Eye (tissue), 1 donor: ENCODE measurements around the gene ZFR.
A peak's percentile ranks its signal among the peaks of the same experiment; 100 is the strongest.
"Not testable (repeated sequence)": the region's sequence is repeated elsewhere in the genome, so short reads cannot be mapped to it uniquely, and the experiment has no call there.

Experiments
- DNase-seq: peaks from one replicate; pipeline ENCODE4 v3.0.0-alpha.2; 2015

The ZFR gene

GRCh38 chr5:32317041-32317440 lies 127.5 kb downstream of the ZFR start:
- no peak for DNase-seq

- DNase-seq = no peak
These were observed 129.1 kb downstream of the ZFR start for GRCh38 chr5:32315221-32316014.

- no peak for DNase-seq
These were observed 129.9 kb downstream of the ZFR start for GRCh38 chr5:32314658-32315057.

GRCh38 chr5:32314152-32314488 lies 130.4 kb downstream of the ZFR start:
- DNase-seq = not testable (repeated sequence)

- peak; percentile 100 for DNase-seq
These were observed 131.8 kb downstream of the ZFR start, which contains the start of gene MTMR12 for GRCh38 chr5:32312595-32313332. Gene MTMR12 (minus strand): TSS chr5:32312939. CDS start chr5:32312838, 101 bp downstream.

- DNase-seq = peak; percentile 85
These were observed 132.3 kb downstream of the ZFR start for GRCh38 chr5:32312197-32312594.

GRCh38 chr5:32311404-32312196 lies 132.9 kb downstream of the ZFR start:
- peak; percentile 28 for DNase-seq

GRCh38 chr5:32309761-32310160 lies 134.8 kb downstream of the ZFR start:
- no peak for DNase-seq

- no peak for DNase-seq
These were observed 135.6 kb downstream of the ZFR start for GRCh38 chr5:32308946-32309345.

- DNase-seq = no peak
These were observed 136.8 kb downstream of the ZFR start for GRCh38 chr5:32307769-32308194.

GRCh38 chr5:32304622-32305021 lies 139.9 kb downstream of the ZFR start:
- no peak for DNase-seq
